GM12892 (cell line): ENCODE results near the gene TTC39A.

ENCODE experiments used
- DNase-seq: peaks from one replicate; pipeline ENCODE4 v3.0.0; 2011; ENCODE audit not compliant: insufficient read length
- FAIRE-seq: peaks from 2 replicates; lab custom pipeline; 2011; peaks lifted over from hg19 to GRCh38; lab: Jason Lieb, UNC
- POLR2A ChIP-seq: IDR thresholded peaks from 2 replicates; pipeline ENCODE4 v1.6.1; 2011; ENCODE audit warnings: low read depth, low read length, control low read depth
- POLR2AphosphoS5 ChIP-seq: IDR thresholded peaks from 2 replicates; pipeline ENCODE4 v1.6.1; 2011; ENCODE audit warnings: low read depth, low read length, control low read depth
- TAF1 ChIP-seq: IDR thresholded peaks from 2 replicates; pipeline ENCODE4 v1.6.1; 2011; ENCODE audit warnings: low read depth, mild to moderate bottlenecking, control low read depth, low read length, borderline replicate concordance

TTC39A gene

DNA sequence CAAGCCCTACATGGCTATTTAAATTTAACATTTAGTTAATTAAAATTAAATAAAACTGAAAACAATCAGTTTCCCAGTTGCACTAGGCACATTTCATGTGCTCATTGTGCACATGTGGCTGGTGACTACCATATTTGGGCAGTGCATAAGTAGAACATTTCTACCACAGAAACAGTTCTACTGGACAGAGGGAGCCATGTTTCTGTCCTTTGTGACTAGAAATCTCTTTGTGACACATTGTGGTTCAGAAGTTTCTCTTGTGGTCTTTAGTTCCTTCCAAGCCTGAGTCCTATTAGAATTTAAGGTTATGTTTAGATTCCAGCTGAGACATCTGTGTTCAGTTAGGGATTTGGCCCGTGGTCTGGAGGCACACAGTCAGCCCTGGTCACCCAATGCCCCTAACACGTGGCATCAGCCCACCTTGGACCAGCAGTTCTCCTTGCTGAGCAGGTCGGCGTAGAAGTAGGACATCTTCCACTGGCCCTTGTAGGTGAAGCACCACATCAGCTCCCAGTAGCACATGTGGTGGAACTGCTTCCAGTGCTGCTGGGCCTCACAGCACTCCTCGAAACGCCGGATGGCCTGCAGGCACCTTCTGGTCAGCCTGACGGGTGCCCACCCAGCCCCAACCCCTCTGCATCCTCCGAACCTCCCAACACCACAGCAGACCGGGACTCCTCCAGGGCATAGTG, 29.1 kb downstream of the TTC39A start:
- TF ChIP-seq TAF1, result no peak
- no peak for TF ChIP-seq POLR2A
- no peak for TF ChIP-seq POLR2AphosphoS5
- DNase-seq, result no peak
- peak; percentile 57 for FAIRE-seq

- FAIRE-seq, result peak; percentile 65
- TF ChIP-seq POLR2AphosphoS5 (no peak), POLR2A (no peak), TAF1 (no peak)
- DNase-seq, result no peak
These were observed 30.2 kb downstream of the TTC39A start for GRCh38 chr1:51299981-51300670.

GRCh38 chr1:51299185-51299885, 31.0 kb downstream of the TTC39A start:
- FAIRE-seq (no peak), DNase-seq (no peak)
- no peak for TF ChIP-seq POLR2AphosphoS5

DNA sequence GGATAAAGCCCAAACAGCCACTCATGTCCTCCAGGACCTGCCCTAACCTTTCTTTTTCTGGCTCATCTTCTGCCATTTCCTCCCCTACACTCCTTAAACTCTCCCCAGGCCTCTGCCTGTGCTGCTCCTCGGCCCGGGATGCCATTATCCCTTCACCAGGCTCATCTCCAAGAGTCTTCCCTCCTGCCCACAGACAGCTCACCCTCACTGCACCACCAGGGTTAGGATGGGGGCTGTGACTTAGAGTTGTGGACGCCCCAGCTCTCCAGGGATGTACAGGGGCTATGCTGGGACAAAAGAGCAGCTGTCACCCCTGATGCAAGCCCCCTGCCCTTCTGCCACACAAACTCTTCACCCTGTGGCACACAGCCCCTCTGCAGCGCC, 32.0 kb downstream of the TTC39A start:
- DNase-seq (no peak), FAIRE-seq (no peak)
- no peak for TF ChIP-seq POLR2AphosphoS5
- TF ChIP-seq TAF1, result no peak
- TF ChIP-seq POLR2A, result no peak

DNA sequence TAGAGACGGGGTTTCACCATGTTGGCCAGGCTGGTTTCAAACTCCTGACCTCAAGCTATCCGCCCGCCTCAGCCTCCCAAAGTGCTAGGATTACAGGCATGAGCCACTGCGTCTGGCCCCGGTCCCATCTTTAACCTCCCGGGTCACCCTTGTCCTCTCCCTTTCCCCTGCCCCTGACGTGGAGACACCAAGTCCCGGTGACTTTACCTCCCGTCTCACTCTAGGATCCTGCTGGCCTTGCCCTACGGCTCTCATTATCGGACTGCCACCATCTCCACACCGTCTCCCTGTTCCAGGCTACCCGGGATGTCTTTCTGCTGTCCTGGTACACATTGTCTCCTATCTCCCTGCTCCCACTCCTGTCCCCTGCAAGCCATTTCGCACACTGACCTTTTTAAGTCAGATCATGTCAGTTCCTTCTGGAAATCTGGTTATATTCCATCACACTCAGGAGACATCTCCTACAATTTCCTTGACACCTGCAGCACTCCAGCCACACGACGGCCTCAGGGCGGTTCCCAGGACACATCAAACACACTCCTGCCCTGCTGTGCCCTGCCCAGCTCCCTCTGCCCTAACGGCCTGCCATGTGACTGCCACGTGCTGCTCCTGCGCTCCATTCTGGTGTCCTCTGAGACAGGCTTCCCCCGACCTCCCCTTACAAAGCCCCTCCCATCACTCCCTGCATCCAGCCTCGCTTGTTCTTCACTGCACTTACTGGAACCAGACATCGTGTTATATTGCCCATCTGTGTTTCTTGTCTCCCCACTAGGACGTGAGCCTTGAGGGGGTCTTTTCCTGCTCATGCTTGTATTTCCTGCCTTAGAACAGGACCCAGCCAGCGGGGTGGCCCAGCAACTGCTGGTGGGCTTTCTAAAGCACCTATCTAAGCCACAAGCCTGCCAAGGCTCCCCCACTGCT, 32.7 kb downstream of the TTC39A start:
- TF ChIP-seq POLR2AphosphoS5, result no peak
- no peak for TF ChIP-seq TAF1
- TF ChIP-seq POLR2A, result no peak
- DNase-seq (no peak), FAIRE-seq (peak; percentile 67)

GRCh38 chr1:51296383-51297357, 33.7 kb downstream of the TTC39A start:
- no peak for TF ChIP-seq POLR2AphosphoS5
- TF ChIP-seq TAF1, result no peak
- TF ChIP-seq POLR2A, result no peak
- DNase-seq (peak; percentile 82), FAIRE-seq (peak; percentile 85)

DNA sequence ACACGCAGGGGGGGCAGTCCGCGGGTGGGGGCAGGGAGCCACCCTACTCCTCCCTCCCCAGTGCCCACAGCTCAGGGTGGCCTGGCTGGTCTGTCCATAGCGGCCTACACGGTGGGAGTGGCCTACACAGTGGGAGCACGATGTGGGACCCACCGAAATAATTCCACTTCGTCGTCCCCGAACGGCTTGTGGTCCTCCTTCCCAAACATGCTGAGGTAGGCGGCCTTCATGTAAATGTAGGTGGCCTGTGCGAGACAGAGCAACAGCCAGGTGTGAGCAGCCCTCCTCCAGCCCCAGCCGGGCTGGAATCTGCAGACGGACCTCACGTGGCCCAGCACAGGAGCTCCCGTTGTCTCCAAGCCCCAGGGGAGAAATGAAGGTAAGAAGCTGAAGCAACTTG, 34.4 kb downstream of the TTC39A start:
- DNase-seq (no peak), FAIRE-seq (no peak)
- TF ChIP-seq POLR2A, result no peak
- no peak for TF ChIP-seq TAF1
- no peak for TF ChIP-seq POLR2AphosphoS5

GRCh38 chr1:51294566-51295184, 35.7 kb downstream of the TTC39A start:
- TF ChIP-seq POLR2AphosphoS5, result no peak
- no peak for TF ChIP-seq TAF1
- FAIRE-seq, result no peak
- DNase-seq, result no peak

- FAIRE-seq, result no peak
- TF ChIP-seq POLR2AphosphoS5 (no peak), POLR2A (no peak), TAF1 (no peak)
- DNase-seq, result no peak
These were observed 36.4 kb downstream of the TTC39A start for GRCh38 chr1:51293898-51294515.

- DNase-seq (no peak), FAIRE-seq (no peak)
- TF ChIP-seq TAF1 (no peak), POLR2A (no peak), POLR2AphosphoS5 (no peak)
These were observed 39.9 kb downstream of the TTC39A start for GRCh38 chr1:51290489-51290847.
